Activated CD4-positive, alpha-beta T cell treated with anti-CD3 and anti-CD28 coated beads, Interleukin-2, amount 50 U/mL, for 16 hours (primary cell): ENCODE measurements around the gene DDX41.

Source experiments
- DNase-seq: peaks from one replicate; pipeline ENCODE4 v3.0.0-alpha.2; 2020

The DDX41 gene

DNA sequence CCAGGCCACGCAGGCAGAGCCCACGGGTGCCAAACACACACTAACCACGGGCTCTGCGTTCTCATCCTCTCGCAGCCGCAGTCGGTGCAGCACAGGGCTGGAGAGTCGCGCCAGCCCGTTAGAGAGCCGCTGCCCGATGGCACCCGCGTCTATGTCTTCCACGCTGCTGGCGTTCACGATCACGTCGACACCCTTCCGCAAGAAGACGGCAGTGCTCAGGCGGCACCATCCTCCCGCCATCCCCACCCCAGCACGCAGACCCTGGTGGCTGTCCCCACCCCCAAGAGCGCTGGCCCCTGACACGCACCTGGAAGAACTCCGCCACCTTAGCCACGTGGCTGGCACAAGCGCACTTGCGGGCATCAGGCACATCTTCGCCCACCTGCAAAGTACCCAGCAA is 49.3 kb downstream of the DDX41 start:
- DNase-seq, result no peak

DNA sequence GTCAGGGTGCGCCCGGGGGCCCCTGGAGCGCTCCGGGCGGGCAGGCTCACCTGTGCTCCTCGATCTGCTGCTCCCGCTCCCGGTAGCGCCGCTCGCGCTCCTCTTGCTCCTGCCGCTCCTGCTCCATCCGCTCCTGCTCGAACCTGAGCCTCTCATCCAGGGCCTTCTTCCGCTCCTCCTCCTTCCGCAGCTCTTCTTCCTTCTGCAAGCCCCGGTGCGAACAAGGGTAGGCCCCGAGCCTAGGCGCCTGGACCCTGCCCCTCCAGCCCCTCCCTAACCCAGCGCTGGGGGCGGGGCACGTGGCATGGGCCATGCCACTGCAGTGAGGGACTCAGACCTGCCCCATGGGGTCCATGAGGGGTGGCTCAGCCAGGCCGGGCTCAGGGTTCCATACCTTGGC is 49.9 kb downstream of the DDX41 start:
- no peak for DNase-seq

DNA sequence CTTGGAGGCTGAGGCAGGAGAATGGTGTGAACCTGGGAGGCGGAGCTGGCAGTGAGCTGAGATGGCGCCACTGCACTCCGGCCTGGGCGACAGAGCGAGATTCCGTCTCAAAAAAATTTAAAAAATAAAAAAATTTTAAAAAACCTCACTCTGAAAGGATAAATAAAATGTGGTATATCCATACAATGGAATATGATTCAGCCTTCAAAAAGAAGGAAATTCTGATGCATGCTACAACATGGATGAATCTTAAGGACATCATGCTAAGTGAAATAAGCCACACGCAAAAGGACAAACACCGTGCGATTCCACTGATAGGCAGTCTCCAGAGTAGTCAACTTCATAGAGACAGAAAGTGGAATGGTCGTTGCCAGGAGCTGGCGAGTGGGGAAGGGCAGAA is 51.7 kb downstream of the DDX41 start:
- DNase-seq, result no peak

DNA sequence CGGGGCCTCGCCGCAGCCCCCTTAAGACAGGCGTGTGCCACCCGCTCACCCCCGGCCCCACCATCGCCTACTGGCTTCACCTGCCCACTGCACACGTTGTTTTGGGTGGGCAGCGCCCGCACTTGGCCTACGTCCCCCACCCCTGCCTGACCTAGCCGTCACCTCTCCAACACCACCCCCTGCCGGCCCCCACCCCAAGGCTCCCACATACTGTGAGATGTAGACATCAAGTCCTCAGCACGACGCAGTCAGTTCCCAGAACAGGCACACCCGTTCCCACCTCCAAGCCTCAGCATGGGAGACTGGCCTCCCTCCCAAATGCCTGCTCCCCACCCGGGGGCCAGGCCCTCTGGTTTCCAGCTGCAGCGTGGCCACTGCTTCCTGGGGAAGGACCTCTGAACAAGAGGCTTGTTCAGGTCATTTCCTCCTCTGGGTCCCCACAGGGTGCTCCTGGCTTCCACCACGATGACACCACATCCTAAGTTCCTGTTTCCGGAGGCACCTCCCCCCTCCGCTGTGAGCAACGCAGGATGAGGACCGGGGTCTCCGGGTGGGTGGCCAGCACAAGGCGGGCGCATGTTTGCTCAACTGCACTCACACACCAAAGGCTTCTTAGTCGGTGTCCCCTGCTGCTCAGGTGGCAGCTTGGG is 54.6 kb downstream of the DDX41 start:
- no peak for DNase-seq
